ENCODE data around the gene AGTPBP1.

DNA sequence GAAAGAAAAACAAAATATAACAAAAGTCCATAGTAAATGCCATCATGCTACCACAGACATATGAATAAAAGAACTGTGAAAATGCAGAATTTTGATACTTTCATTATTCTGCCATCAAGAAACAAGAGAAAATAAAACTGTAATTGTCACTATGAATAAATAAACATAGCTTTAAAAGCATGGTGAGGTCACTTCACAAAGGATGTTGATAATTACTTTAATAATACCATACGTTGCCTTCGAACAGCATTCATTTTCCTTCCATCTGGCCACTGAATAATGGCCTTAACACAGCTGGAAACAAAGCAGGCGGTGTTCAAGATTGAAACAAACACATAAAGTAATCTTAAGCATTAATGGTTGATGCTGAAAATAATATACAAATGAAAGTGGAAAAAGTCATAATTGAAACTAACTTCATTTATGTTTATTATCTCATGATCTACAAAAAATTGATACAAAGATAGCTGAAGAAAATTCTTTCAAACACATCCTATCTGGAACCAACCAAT lies 102.0 kb downstream of the AGTPBP1 start:
- TF ChIP-seq, protein P1, sequence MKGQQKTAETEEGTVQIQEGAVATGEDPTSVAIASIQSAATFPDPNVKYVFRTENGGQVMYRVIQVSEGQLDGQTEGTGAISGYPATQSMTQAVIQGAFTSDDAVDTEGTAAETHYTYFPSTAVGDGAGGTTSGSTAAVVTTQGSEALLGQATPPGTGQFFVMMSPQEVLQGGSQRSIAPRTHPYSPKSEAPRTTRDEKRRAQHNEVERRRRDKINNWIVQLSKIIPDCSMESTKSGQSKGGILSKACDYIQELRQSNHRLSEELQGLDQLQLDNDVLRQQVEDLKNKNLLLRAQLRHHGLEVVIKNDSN (IDR thresholded peaks at IDR 0.05), result no peak
- TF ChIP-seq, protein P2, sequence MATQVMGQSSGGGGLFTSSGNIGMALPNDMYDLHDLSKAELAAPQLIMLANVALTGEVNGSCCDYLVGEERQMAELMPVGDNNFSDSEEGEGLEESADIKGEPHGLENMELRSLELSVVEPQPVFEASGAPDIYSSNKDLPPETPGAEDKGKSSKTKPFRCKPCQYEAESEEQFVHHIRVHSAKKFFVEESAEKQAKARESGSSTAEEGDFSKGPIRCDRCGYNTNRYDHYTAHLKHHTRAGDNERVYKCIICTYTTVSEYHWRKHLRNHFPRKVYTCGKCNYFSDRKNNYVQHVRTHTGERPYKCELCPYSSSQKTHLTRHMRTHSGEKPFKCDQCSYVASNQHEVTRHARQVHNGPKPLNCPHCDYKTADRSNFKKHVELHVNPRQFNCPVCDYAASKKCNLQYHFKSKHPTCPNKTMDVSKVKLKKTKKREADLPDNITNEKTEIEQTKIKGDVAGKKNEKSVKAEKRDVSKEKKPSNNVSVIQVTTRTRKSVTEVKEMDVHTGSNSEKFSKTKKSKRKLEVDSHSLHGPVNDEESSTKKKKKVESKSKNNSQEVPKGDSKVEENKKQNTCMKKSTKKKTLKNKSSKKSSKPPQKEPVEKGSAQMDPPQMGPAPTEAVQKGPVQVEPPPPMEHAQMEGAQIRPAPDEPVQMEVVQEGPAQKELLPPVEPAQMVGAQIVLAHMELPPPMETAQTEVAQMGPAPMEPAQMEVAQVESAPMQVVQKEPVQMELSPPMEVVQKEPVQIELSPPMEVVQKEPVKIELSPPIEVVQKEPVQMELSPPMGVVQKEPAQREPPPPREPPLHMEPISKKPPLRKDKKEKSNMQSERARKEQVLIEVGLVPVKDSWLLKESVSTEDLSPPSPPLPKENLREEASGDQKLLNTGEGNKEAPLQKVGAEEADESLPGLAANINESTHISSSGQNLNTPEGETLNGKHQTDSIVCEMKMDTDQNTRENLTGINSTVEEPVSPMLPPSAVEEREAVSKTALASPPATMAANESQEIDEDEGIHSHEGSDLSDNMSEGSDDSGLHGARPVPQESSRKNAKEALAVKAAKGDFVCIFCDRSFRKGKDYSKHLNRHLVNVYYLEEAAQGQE (IDR thresholded peaks at IDR 0.05; ENCODE audit: low read depth), result no peak

Data from Ishikawa (cell line).